Stomach (tissue), 9 donors: Measurements from ENCODE around the gene MIPOL1. TPM values are rescaled to one million over a fixed set of nuclear protein-coding genes. Genes with fewer than 3 reads are reported as not detected.
A peak's percentile ranks its signal among the peaks of the same experiment; 100 is the strongest.
"Not testable (repeated sequence)": the region's sequence is repeated elsewhere in the genome, so short reads cannot be mapped to it uniquely, and the experiment has no call there.

ENCODE experiments used
- DNase-seq, 2 donors: peaks; one replicate each; pipeline versions ENCODE4 v3.0.0 to v3.0.0-alpha.2; 2013 to 2019
- H3K27ac ChIP-seq, 5 donors: fragments of 200-600 bp in 4 of 5; sonication (generic) in 4 of 5; one replicate each; pipeline ENCODE4 v1.5.1; 2013 to 2019; ENCODE audit warnings: mild to moderate bottlenecking in 1 of 5, moderate library complexity in 1 of 5
- H3K27me3 ChIP-seq, 3 donors: fragments of 200-600 bp; sonication (generic); one replicate each; pipeline ENCODE4 v1.5.1; 2017 to 2019; ENCODE audit warnings: mixed run types in 1 of 3
- H3K36me3 ChIP-seq, 4 donors: fragments of 200-600 bp; sonication (generic); 1 replicate in 3 of 4; 2 replicates in 1 of 4; pipeline ENCODE4 v1.5.1; 2016 to 2019
- H3K4me1 ChIP-seq, 4 donors: fragments of 200-600 bp; sonication (generic); one replicate each; pipeline ENCODE4 v1.5.1; 2016 to 2019
- H3K4me3 ChIP-seq, 4 donors: fragments of 200-600 bp; sonication (generic) in 3 of 4; one replicate each; pipeline ENCODE4 v1.5.1; 2016 to 2019; ENCODE audit warnings: mild to moderate bottlenecking in 1 of 4
- H3K9me3 ChIP-seq, 4 donors: fragments of 200-600 bp; sonication (generic); one replicate each; pipeline ENCODE4 v1.5.1; 2016 to 2019
- EP300 ChIP-seq: sonication (generic); formaldehyde crosslinking; IDR thresholded peaks from one replicate; pipeline ENCODE4 v1.6.1; 2017; ENCODE audit warnings: antibody characterized with exemption
- POLR2A ChIP-seq, 4 donors: fragments of 450-650 bp; IDR thresholded peaks; one replicate each; pipeline ENCODE4 v1.6.1; 2016; ENCODE audit warnings: antibody characterized with exemption in 4 of 4, control low read depth in 2 of 4, mild to moderate bottlenecking in 1 of 4, moderate library complexity in 1 of 4
- POLR2AphosphoS5 ChIP-seq, 3 donors: sonication (generic); formaldehyde crosslinking; IDR thresholded peaks; one replicate each; pipeline ENCODE4 v1.6.1; 2016; ENCODE audit warnings: antibody characterized with exemption in 3 of 3
- WGBS, 5 donors: extraction: QIAGEN DNeasy Blood & Tissue Kit in 3 of 5; methylation state at CpG; one replicate each; pipeline versions ENCODE4 v1.1.5 to v1.1.7; 2013 to 2018; 5-methylcytosine and 5-hydroxymethylcytosine counted together
- intact Hi-C: fragments of 100-400 bp; cut with DNase I; formaldehyde crosslinking; loops from one replicate; pipeline ENCODE4 v1.15.1; 2023; ENCODE audit warnings: low total_unique reads
- polyA plus RNA-seq, 3 donors: library from polyadenylated mRNA; stranded (reverse); fragments of 200-250 nt; gene quantifications; one replicate each; pipeline ENCODE4 v1.2.3, GENCODE V29; 2013
- total RNA-seq, 5 donors: library from RNA; depleted of rRNA; stranded (reverse); fragments of >200 nt; gene quantifications; one replicate each; pipeline versions ENCODE4 v1.1.0 to v1.2.3, GENCODE V29; 2014 to 2016
- TF ChIP-seq, protein P1 (sequence below), 7 experiments: fragments of 450-650 bp in 4 of 7; fragments of 200-600 bp in 3 of 7; sonication (generic) in 3 of 7; IDR thresholded peaks; one replicate each; pipeline ENCODE4 v1.5.1; 2016 to 2019; ENCODE audit warnings: antibody characterized with exemption in 7 of 7, control low read depth in 2 of 7, mild to moderate bottlenecking in 1 of 7
- donor health status: healthy with polysubstance abuse.
- donor health status: Bipolar disorder and iron deficiency.
- donor health status: healthy.

The MIPOL1 gene
- total and polyA plus RNA-seq, 8 donors, result 2.2 to 133 (median 15.8) TPM

DNA sequence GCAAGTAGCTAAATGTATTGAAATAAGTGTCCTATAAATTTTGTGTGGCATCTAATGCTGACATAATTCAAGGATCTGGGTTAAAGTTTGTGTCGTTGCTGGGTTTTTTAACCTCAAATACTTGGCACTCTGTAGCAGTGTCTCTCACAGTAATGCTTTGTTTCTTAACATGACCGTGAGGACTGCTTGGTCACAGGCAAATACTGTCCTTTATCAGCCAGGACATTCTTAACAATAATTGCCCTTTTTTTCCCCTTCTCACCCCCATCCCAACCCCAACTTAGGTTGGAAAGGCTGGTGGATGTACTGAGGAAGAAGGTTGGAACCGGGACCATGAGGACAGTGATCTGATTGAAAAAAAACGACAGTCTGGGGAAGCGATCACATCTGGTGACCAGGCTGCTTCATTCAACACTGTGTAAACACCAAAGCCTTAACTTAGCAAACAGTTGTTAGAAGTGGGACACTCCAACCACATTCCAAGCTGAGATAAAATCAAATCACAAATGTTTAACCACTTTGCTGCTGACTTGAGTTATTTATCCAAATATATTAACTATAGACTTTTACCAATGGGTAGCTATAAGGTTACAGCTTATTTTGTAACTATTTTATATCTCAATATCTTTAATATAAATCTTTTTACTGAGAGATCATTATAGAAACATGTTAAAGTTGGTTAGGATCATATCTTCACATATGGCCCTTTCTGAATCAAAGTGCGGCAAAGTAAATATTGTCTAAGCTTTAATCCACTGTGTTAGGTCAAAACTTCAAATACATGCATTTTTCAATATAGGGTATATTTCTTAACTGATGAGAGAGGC lies 349.1 kb downstream of the MIPOL1 start:
- 16 to 36% (median 25%) methylated on average over 6 of the region's 6 CpGs for WGBS, 5 donors
- TF ChIP-seq EP300 (no peak), POLR2A (IDR thresholded peaks at IDR 0.05) (no peak), POLR2AphosphoS5 (IDR thresholded peaks at IDR 0.05) (no peak)
- TF ChIP-seq, protein P1, sequence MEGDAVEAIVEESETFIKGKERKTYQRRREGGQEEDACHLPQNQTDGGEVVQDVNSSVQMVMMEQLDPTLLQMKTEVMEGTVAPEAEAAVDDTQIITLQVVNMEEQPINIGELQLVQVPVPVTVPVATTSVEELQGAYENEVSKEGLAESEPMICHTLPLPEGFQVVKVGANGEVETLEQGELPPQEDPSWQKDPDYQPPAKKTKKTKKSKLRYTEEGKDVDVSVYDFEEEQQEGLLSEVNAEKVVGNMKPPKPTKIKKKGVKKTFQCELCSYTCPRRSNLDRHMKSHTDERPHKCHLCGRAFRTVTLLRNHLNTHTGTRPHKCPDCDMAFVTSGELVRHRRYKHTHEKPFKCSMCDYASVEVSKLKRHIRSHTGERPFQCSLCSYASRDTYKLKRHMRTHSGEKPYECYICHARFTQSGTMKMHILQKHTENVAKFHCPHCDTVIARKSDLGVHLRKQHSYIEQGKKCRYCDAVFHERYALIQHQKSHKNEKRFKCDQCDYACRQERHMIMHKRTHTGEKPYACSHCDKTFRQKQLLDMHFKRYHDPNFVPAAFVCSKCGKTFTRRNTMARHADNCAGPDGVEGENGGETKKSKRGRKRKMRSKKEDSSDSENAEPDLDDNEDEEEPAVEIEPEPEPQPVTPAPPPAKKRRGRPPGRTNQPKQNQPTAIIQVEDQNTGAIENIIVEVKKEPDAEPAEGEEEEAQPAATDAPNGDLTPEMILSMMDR (IDR thresholded peaks at IDR 0.05), result no peak
- Histone ChIP-seq H3K4me1 (peaks cover 0 to 18% (median 6%) of the 10 kb centered on the region in 4 donors), H3K9me3 (no peaks in the 10 kb centered on the region), H3K4me3 (no peak overlapping the region), H3K36me3 (no peaks in the 10 kb centered on the region), H3K27ac (peak overlapping the region in 1 of 5 donors; percentile 22), H3K27me3 (no peaks in the 10 kb centered on the region)
- intact Hi-C loops, result no loop called here
- DNase-seq, result peak in 1 of 2 donors; percentile 50

DNA sequence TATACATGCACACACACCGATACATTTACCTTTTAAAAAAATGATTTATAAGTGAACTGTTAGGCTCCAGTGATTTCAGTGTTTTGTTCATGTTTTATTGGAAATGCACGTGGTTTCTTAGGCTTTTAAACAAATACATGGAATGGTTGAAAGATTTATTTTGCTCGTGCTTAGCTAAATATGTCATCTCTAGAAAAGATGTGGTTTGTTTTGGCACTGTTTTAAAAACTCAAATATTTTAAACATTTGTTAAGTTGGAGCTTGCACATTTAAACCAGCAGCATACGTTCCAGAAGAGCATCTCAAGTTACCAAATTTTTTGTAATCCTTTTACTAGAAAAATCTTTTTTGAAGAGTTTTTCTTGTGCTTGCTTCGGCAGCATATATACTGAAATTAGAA lies 352.8 kb downstream of the MIPOL1 start:
- TF ChIP-seq POLR2AphosphoS5 (IDR thresholded peaks at IDR 0.05), result no peak
- 36 to 42% (median 41%) methylated on average over 5 of the region's 5 CpGs for WGBS, 5 donors
- intact Hi-C loops, result no loop called here
- no peaks in the 10 kb centered on the region for H3K36me3 ChIP-seq
- H3K27ac ChIP-seq, result no peak overlapping the region
- H3K4me1 ChIP-seq, result peaks cover 0 to 18% (median 6%) of the 10 kb centered on the region in 4 donors
- H3K27me3 ChIP-seq, result no peaks in the 10 kb centered on the region
- H3K4me3 ChIP-seq, result no peak overlapping the region
- DNase-seq, result no peak
- peaks cover 0 to 13% (median 0%) of the 10 kb centered on the region in 4 donors for H3K9me3 ChIP-seq

DNA sequence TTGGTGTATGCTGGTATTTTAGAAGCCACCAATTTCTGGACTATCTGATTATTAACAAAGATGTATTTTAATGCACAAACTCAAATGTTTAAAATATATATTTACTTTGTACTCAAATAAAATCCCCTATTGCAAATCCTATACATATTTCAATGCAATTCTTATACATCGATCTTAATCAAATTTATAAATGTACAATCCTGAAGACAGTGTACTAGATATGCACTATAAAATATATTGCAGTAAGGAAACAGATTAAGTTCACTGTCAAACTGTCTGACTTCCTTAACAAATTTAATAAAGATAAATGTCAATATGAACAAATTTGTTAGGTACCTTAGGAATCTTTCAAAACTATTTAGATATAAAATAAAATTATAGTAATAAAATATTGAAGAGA lies 353.4 kb downstream of the MIPOL1 start:
- Histone ChIP-seq H3K4me1 (peaks cover 0 to 18% (median 6%) of the 10 kb centered on the region in 4 donors), H3K4me3 (no peak overlapping the region), H3K9me3 (peaks cover 0 to 13% (median 0%) of the 10 kb centered on the region in 4 donors), H3K27me3 (no peaks in the 10 kb centered on the region), H3K36me3 (no peaks in the 10 kb centered on the region), H3K27ac (no peak overlapping the region)
- WGBS, 5 donors, result 73 to 94% (median 81%) methylated on average over 1 of the region's 1 CpG
- DNase-seq, result no peak
- TF ChIP-seq, protein P1 (IDR thresholded peaks at IDR 0.05), result no peak
- TF ChIP-seq EP300 (no peak), POLR2AphosphoS5 (IDR thresholded peaks at IDR 0.05) (no peak), POLR2A (IDR thresholded peaks at IDR 0.05) (no peak)
- intact Hi-C loops, result no loop called here

DNA sequence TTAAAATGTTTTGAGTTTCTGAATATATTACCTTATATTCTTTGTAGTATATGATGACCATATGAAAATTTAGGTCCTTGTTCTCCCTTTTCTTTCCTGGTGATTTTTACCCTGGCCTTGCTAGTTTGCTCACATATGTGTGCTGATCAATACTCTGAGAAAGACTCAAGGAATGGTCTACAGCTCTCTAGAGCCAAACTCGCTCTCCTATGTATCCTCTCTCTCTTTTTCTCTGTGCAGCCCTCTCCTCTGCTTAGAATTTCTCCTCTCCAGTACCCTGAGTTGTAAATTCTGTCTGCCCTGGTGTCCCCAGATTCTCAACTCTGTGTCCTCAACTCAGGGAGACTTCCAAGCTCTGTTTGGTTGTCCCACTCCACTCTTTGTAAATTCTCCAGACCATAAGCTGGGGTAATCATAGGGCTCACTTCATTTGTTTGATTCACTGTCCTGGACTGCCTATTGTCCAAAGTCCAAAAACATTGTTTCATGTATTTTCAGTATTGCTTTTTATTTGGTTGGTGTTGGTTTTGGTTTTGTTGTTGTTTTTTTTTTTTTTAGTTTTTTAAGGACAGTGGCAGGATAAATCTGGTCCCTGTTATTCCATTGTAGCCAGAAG lies 356.3 kb downstream of the MIPOL1 start:
- Histone ChIP-seq H3K36me3 (no peaks in the 10 kb centered on the region), H3K4me1 (no peaks in the 10 kb centered on the region), H3K27ac (no peak overlapping the region), H3K27me3 (no peaks in the 10 kb centered on the region), H3K9me3 (peaks cover 0 to 13% (median 0%) of the 10 kb centered on the region in 4 donors), H3K4me3 (no peak overlapping the region)
- WGBS, 5 donors, result 85 to 97% (median 93%) methylated on average over 1 of the region's 1 CpG
- intact Hi-C loops, result no loop called here
- TF ChIP-seq, protein P1 (IDR thresholded peaks at IDR 0.05), result no peak
- TF ChIP-seq POLR2AphosphoS5 (IDR thresholded peaks at IDR 0.05), result no peak
- TF ChIP-seq EP300, result no peak
- TF ChIP-seq POLR2A (IDR thresholded peaks at IDR 0.05), result no peak
- DNase-seq, result no peak

DNA sequence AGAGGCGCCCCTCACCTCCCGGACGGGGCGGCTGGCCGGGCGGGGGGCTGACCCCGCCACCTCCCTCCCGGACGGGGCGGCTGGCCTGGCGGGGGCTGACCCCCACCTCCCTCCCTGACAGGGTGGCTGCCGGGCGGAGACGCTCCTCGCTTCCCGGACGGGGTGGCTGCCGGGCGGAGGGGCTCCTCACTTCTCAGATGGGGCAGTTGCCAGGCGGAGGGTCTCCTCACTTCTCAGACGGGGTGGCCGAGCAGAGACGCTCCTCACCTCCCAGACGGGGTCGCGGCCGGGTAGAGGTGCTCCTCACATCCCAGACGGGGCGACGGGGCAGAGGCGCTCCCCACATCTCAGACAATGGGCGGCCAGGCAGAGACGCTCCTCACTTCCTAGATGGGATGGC lies 357.9 kb downstream of the MIPOL1 start:
- H3K27me3 ChIP-seq, DNase-seq, H3K36me3 ChIP-seq, H3K4me3 ChIP-seq, H3K4me1 ChIP-seq, H3K27ac ChIP-seq, intact Hi-C loops: not testable (repeated sequence)
- WGBS, 5 donors, result 92 to 99% (median 97%) methylated on average over 16 to 27 of the region's 33 CpGs; no CpG with 5 or more reads in 1 of the 5 donors
- H3K9me3 ChIP-seq, result peaks cover 0 to 13% (median 0%) of the 10 kb centered on the region in 4 donors
